ENCODE data around the gene TMC8.
"Not testable (repeated sequence)": the region's sequence is repeated elsewhere in the genome, so short reads cannot be mapped to it uniquely, and the experiment has no call there.

TMC8 gene

GRCh38 chr17:78111016-78111726, 19.4 kb upstream of the TMC8 start:
- no peak for DNase-seq

DNA sequence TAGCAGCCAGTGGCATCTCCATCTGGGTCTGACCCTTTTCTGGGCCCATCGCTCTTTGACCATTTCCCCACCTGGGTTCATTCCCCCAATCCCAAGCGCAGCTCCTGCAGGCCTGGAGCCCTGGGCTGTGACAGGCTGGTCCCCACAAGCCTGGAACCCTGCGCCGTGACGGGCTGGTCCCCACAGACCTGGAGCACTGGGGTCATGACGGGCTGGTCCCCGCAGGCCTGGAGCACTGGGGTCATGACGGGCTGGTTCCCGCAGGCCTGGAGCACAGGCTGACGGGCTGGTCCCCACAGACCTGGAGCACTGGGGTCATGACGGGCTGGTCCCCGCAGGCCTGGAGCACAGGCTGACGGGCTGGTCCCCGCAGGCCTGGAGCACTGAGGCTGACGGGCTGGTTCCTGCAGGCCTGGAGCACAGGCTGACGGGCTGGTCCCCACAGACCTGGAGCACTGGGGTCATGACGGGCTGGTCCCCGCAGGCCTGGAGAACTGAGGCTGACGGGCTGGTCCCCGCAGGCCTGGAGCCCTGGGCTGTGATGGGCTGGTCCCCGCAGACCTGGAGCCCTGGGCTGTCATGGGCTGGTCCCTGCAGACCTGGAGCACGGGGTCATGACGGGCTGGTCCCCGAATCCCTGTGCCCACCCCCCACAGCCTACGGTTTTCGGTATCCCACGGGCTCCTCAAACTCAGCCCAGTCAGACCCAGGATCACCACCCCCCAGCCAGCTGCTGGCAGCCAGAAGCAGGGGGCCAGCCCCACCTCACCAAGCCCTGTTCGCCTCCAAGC, 18.6 kb upstream of the TMC8 start:
- DNase-seq: no peak

GRCh38 chr17:78112518-78113471, 17.8 kb upstream of the TMC8 start:
- peak in 1 of 2 donors; percentile 76 for DNase-seq

GRCh38 chr17:78113804-78114785, 16.5 kb upstream of the TMC8 start:
- no peak for DNase-seq

DNA sequence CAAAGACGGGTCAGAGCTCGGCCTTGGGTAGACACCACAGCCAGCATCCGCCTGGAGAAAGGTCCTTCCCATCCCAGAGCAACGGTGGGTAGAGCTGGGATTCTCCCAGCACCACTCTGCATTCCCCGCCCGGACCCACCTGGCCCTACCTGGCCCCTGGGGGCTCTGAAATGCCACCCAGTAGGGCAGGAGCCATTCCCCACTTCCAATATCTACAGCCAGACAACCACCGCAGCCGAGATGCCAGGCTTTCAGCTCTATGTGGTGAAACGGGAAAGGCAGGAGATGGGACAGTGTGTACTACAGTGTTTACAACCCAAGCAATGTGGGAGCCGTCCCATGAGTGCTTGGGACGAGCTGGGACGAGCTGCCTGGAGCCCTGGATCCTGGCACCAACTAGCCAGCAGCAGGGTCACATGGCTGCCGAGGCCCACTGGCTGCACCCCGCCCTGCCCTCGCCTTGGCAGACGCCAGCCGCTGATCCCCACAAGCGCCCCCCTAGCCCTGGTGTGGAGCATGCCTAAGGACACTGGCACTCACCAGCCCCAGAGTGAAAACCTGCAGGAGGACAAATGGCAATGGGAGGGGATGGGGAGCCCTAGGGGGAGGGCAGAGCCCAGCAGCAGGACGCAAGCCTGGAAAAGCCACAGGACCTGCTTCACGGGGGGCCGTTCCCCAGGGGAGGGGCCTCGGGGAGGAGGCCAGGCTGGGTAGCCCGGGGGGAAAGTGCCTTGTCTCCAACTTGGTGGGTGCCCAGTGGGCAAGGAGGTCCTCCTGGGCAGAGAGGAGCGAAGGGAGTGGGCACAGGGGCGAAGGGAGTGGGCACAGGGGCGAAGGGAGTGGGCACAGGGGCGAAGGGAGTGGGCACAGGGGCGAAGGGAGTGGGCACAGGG, 15.5 kb upstream of the TMC8 start:
- DNase-seq: peak; percentile 92 to 96

- not testable (repeated sequence) for DNase-seq
Observed at GRCh38 chr17:78115803-78116202, 14.8 kb upstream of the TMC8 start.

DNA sequence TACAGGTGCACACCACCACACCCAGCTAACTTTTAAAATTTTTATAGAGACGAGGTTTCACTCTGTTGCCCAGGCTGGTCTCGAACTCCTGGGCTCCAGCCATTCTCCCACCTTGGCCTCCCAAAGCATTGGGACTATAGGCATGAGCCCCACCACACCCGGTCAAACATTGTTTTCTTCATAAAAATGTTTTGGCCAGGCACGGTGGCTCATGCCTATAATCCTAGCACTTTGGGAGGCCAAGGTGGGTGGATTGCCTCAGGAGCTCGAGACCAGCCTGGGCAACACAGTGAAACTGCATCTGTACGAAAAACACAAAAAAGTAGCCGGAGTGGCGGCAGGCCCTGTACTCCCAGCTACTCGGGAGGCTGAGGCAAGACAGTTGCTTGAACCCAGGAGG, 14.2 kb upstream of the TMC8 start:
- DNase-seq: no peak

DNA sequence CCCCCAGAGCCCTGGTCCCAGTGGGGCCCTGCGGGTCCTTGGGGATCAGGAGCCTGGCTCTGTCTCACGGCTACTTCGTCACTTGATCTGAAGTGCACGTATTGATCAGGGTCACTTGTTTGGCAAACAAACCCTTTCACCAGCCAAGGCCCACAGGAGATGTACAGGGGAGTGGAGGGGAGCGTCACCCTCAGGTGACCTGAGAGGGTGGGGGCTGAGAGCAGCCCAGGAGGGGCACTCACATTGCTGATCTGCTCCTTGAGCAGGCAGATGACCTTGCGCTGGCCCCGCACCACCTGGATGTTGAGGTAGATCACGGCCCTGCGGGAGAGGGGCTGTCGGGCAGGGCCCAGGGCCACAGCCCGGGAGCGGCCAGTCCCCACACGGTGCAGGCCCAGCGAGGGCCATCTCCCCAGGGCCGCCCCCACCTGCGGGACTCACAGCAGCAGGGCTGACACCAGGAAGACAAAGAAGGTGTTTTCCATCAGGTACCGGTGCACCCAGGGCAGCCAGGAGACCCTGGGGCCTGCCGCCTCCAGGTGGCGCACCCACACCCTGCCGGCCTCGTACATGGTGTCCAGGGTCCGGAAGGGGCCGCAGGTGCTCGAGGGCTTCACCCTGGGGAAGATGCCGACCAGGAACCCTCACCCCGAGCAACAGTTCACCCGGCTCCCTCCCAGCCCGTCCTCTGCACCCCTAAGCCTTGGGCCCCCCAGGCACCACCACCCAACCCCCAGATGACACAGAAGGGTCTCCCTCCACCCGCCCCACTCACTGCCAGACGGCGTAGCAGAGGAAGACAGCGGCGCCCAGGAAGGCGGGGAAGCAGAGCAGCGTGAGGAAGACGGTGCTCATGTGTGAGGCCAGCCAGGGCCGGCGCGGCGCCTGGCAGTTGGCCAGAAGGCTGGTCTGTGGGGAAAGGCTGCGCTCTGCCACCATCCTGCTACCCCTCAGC, 13.3 kb upstream of the TMC8 start:
- DNase-seq: peak in 1 of 2 donors; percentile 35

GRCh38 chr17:78118801-78119241, 11.8 kb upstream of the TMC8 start:
- DNase-seq: no peak

DNA sequence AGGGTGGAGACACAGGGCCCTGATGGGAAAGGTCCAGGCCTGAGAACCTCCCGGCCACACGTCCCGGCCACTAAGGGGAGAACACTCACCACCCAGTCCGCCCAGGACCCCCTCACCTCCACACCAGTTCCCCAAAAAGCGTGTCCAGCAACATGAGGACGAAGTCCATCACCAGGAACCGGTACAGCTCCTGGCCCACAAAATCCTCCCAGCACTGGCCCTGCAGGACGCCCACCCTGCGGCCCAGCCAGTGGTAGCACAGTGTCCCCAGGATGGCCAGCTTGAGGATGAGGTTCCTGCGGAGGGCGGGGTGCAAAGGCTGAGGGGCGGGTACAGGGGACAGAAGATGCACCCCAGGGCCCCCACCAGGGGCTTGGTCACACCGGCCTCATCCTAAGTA, 10.0 kb upstream of the TMC8 start:
- no peak for DNase-seq

GRCh38 chr17:78120971-78121800, 9.4 kb upstream of the TMC8 start:
- no peak for DNase-seq

- DNase-seq: no peak
Observed at GRCh38 chr17:78121801-78122215, 8.8 kb upstream of the TMC8 start.

DNA sequence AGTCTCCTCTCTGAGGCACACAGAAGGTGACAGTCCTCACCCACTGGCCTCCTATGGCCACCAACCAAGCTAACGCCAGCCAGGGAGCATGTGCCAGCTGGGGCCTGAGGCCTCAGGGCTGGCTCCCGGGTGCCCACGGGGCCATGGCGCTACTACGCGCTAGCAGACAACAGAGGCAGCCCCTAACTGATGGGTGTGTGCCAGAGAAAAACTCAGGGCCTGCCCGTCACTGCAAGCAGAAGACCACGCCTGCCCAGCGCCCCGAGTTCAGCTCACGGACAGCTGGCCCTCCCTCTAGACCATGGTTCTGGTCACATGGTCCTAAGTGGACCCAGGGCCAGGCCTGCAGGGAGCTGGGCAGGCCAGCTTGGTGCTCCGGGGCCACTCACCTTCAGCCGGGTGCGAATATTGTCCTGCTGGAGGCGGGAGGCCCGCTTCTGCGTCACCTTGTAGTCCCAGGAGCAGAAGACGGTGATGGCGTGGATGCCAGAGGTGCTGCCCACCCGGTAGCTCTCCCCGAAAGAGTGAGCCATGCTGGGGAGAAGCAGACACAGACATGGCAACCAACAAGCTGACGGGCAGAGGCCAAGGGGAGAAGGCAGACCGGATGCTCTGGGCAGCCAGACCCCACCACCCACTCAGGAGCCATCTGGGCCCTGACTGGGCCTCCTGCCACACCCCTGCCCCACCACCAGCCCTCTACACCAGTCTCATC, 8.2 kb upstream of the TMC8 start:
- DNase-seq: no peak

GRCh38 chr17:78122931-78123249, 7.7 kb upstream of the TMC8 start:
- no peak for DNase-seq

GRCh38 chr17:78123258-78123929, 7.2 kb upstream of the TMC8 start:
- DNase-seq: no peak

- no peak for DNase-seq
Observed at GRCh38 chr17:78124081-78124835, 6.3 kb upstream of the TMC8 start.

GRCh38 chr17:78124836-78125137, 5.8 kb upstream of the TMC8 start:
- no peak for DNase-seq

Data from hippocampal formation (tissue), 2 donors.